Esophagus squamous epithelium (tissue), 5 donors: ENCODE data around the gene TMA7. TPM values are rescaled to one million over a fixed set of nuclear protein-coding genes. Genes with fewer than 3 reads are reported as not detected.
A peak's percentile ranks its signal among the peaks of the same experiment; 100 is the strongest.

ENCODE experiments used
- DNase-seq: peaks from one replicate; lab custom pipeline; 2025; lab: John Stamatoyannopoulos, UW
- H3K27ac ChIP-seq, 4 donors: fragments of 200-600 bp; sonication (generic); one replicate each; pipeline ENCODE4 v1.5.1; 2016 to 2019; ENCODE audit warnings: mild to moderate bottlenecking in 1 of 4
- H3K27me3 ChIP-seq, 4 donors: fragments of 200-600 bp; sonication (generic); 1 replicate in 3 of 4; 2 replicates in 1 of 4; pipeline versions ENCODE4 v1.5.1 to v1.6.0; 2017 to 2021; ENCODE audit warnings: antibody characterized with exemption in 1 of 4
- H3K36me3 ChIP-seq, 3 donors: fragments of 200-600 bp; sonication (generic); one replicate each; pipeline ENCODE4 v1.5.1; 2016 to 2019
- H3K4me1 ChIP-seq, 3 donors: fragments of 200-600 bp; sonication (generic); one replicate each; pipeline ENCODE4 v1.5.1; 2017 to 2019
- H3K4me3 ChIP-seq, 4 donors: fragments of 200-600 bp; sonication (generic); 1 replicate in 3 of 4; 2 replicates in 1 of 4; pipeline ENCODE4 v1.5.1; 2016 to 2019; ENCODE audit warnings: mild to moderate bottlenecking in 2 of 4, moderate library complexity in 1 of 4
- H3K9me3 ChIP-seq, 3 donors: fragments of 200-600 bp; sonication (generic); one replicate each; pipeline ENCODE4 v1.5.1; 2016 to 2019
- CTCF ChIP-seq, 6 experiments: fragments of 450-650 bp in 4 of 6; fragments of 200-600 bp in 2 of 6; sonication (generic) in 2 of 6; IDR thresholded peaks; one replicate each; pipeline ENCODE4 v1.5.1; 2016 to 2019; ENCODE audit warnings: antibody characterized with exemption in 6 of 6, mild to moderate bottlenecking in 4 of 6, moderate library complexity in 4 of 6
- POLR2A ChIP-seq, 4 donors: fragments of 450-650 bp; IDR thresholded peaks; one replicate each; pipeline ENCODE4 v1.6.1; 2017; ENCODE audit warnings: antibody characterized with exemption in 4 of 4, mild to moderate bottlenecking in 4 of 4, moderate library complexity in 3 of 4
- WGBS, 2 donors: methylation state at CpG; one replicate each; pipeline ENCODE4 v1.1.5; 2018; 5-methylcytosine and 5-hydroxymethylcytosine counted together
- intact Hi-C: fragments of 100-400 bp; cut with DNase I; formaldehyde crosslinking; loops from one replicate; pipeline ENCODE4 v1.15.0; 2022
- total RNA-seq, 4 donors: library from RNA; depleted of rRNA; stranded (reverse); fragments of >200 nt; gene quantifications; one replicate each; pipeline ENCODE4 v1.1.0, GENCODE V29; 2016
- donor health status: DM: yes; HTN: yes; CAD: no.

Gene TMA7
- total RNA-seq, 4 donors from 2014 or later = 293 to 431 (median 357) TPM

GRCh38 chr3:48432411-48433371 lies 7.4 kb upstream of the TMA7 start:
- H3K4me3 ChIP-seq = peak overlapping the region in 3 of 4 donors; percentile 20 to 52 (median 26)
- no peaks in the 10 kb centered on the region for H3K27me3 ChIP-seq
- H3K36me3 ChIP-seq = peaks cover 0 to 11% (median 0%) of the 10 kb centered on the region in 3 donors
- WGBS, 2 donors = 59 to 66% methylated on average over 6 to 9 of the region's 16 CpGs
- no peaks in the 10 kb centered on the region for H3K9me3 ChIP-seq
- intact Hi-C loops = no loop called here
- no peak for DNase-seq
- peak in 4 of 6 experiments; percentile 6 to 30 (median 10) for TF ChIP-seq CTCF (IDR thresholded peaks at IDR 0.05)
- peak in 1 of 4 donors; percentile 32 for TF ChIP-seq POLR2A (IDR thresholded peaks at IDR 0.05)
- peaks cover 52 to 83% (median 59%) of the 10 kb centered on the region in 3 donors for H3K4me1 ChIP-seq
- peak overlapping the region; percentile 95 to 98 (median 96) for H3K27ac ChIP-seq

- Histone ChIP-seq H3K27me3 (no peaks in the 10 kb centered on the region), H3K4me1 (peaks cover 52 to 74% (median 59%) of the 10 kb centered on the region in 3 donors), H3K27ac (peak overlapping the region; percentile 95 to 98 (median 96)), H3K9me3 (no peaks in the 10 kb centered on the region), H3K4me3 (peak overlapping the region; percentile 1 to 52 (median 23)), H3K36me3 (peaks cover 0 to 11% (median 0%) of the 10 kb centered on the region in 3 donors)
- no peak for DNase-seq
- intact Hi-C loops = loop anchor here (2.0 kb wide), 1 partner anchor 161 kb away; no protein-coding TSS in a partner anchor
- 27 to 52% methylated on average over 6 to 8 of the region's 12 CpGs for WGBS, 2 donors
- TF ChIP-seq CTCF (IDR thresholded peaks at IDR 0.05) (no peak), POLR2A (IDR thresholded peaks at IDR 0.05) (peak in 1 of 4 donors; percentile 21)
Observed at GRCh38 chr3:48433472-48434118, 6.5 kb upstream of the TMA7 start.

DNA sequence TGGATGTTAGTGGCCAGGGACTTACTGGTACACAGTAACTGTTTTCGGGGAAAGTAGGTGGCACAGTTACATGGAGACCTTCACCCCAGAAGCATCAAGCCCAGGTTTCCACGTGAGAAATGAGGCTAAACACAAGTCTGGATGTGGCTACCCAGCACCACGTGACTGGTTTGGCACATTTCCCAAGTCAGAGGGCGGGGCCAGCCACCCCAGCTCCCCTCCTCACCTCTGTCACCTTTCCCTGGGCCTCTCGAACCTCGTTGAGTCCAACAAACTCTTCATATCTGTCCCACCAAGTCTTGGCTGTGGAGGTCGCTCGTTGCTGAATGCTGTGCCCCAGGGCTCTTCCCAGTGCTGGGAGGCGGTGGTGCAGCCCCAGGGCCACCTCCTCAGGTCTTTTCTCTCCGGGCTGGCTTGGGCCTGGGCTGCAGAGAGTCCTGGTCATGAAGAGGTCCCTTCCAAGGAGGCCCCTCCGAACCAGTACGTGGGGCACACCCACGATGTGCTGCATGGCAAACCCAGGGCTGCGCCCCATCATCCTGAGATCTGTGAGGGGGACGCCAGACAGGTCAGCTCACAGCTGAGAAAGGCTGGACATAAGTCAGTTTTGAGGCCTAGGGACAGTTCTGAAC lies 5.3 kb upstream of the TMA7 start:
- Histone ChIP-seq H3K4me3 (no peak overlapping the region), H3K4me1 (peaks cover 56 to 82% (median 68%) of the 10 kb centered on the region in 3 donors), H3K27me3 (no peaks in the 10 kb centered on the region), H3K27ac (peak overlapping the region; percentile 95 to 98 (median 96)), H3K36me3 (peaks cover 0 to 11% (median 0%) of the 10 kb centered on the region in 3 donors), H3K9me3 (no peaks in the 10 kb centered on the region)
- intact Hi-C loops = loop anchor here (2.0 to 5.0 kb wide), 2 partner anchors 162 to 242 kb away; no protein-coding TSS in a partner anchor
- 27 to 65% methylated on average over 10 to 14 of the region's 15 CpGs for WGBS, 2 donors
- DNase-seq = no peak
- TF ChIP-seq POLR2A (IDR thresholded peaks at IDR 0.05) (no peak), CTCF (IDR thresholded peaks at IDR 0.05) (no peak)

GRCh38 chr3:48435223-48435595 lies 4.8 kb upstream of the TMA7 start:
- peaks cover 51 to 78% (median 66%) of the 10 kb centered on the region in 3 donors for H3K4me1 ChIP-seq
- TF ChIP-seq POLR2A (IDR thresholded peaks at IDR 0.05) (no peak), CTCF (IDR thresholded peaks at IDR 0.05) (no peak)
- peaks cover 0 to 11% (median 0%) of the 10 kb centered on the region in 3 donors for H3K36me3 ChIP-seq
- H3K4me3 ChIP-seq = no peak overlapping the region
- WGBS, 2 donors = 80 to 94% methylated on average over 1 to 3 of the region's 4 CpGs
- H3K9me3 ChIP-seq = no peaks in the 10 kb centered on the region
- intact Hi-C loops = loop anchor here (2.0 to 5.0 kb wide), 2 partner anchors 162 to 243 kb away; no protein-coding TSS in a partner anchor
- peak overlapping the region; percentile 95 to 98 (median 96) for H3K27ac ChIP-seq
- DNase-seq = no peak
- H3K27me3 ChIP-seq = no peaks in the 10 kb centered on the region
